GM18498 (cell line): Measurements from ENCODE around the gene CTNNA2.
"Not testable (repeated sequence)": the region's sequence is repeated elsewhere in the genome, so short reads cannot be mapped to it uniquely, and the experiment has no call there.

Experiments
- ATAC-seq: cut with Tn5 transposase; IDR thresholded peaks from one replicate; pipeline ENCODE4 v1.9.1; 2021; ENCODE audit warnings: mild to moderate bottlenecking, moderate library complexity; ENCODE audit not compliant: unreplicated experiment

CTNNA2 gene

GRCh38 chr2:80126596-80127189 is 613.8 kb downstream of the CTNNA2 start:
- no peak for ATAC-seq

- no peak for ATAC-seq
Observed at GRCh38 chr2:80128080-80128479, 615.2 kb downstream of the CTNNA2 start.

- no peak for ATAC-seq
Observed at GRCh38 chr2:80132281-80132680, 619.4 kb downstream of the CTNNA2 start.

GRCh38 chr2:80135001-80135400 is 622.1 kb downstream of the CTNNA2 start:
- no peak for ATAC-seq

- ATAC-seq, result no peak
Observed at GRCh38 chr2:80136338-80136737, 623.5 kb downstream of the CTNNA2 start.

GRCh38 chr2:80139001-80139400 is 626.1 kb downstream of the CTNNA2 start:
- ATAC-seq, result no peak

- ATAC-seq, result no peak
Observed at GRCh38 chr2:80141007-80141726, 628.3 kb downstream of the CTNNA2 start.

GRCh38 chr2:80145499-80145898 is 632.6 kb downstream of the CTNNA2 start:
- ATAC-seq, result no peak

GRCh38 chr2:80146757-80147156 is 633.9 kb downstream of the CTNNA2 start:
- not testable (repeated sequence) for ATAC-seq

GRCh38 chr2:80147690-80148089 is 634.8 kb downstream of the CTNNA2 start:
- no peak for ATAC-seq

GRCh38 chr2:80148906-80149305 is 636.1 kb downstream of the CTNNA2 start:
- no peak for ATAC-seq

GRCh38 chr2:80149991-80150390 is 637.1 kb downstream of the CTNNA2 start:
- ATAC-seq, result no peak

- no peak for ATAC-seq
Observed at GRCh38 chr2:80151248-80151647, 638.4 kb downstream of the CTNNA2 start.

GRCh38 chr2:80151651-80152050 is 638.8 kb downstream of the CTNNA2 start:
- ATAC-seq, result no peak

- ATAC-seq, result no peak
Observed at GRCh38 chr2:80153151-80153550, 640.3 kb downstream of the CTNNA2 start.

- ATAC-seq, result no peak
Observed at GRCh38 chr2:80153768-80154167, 640.9 kb downstream of the CTNNA2 start.

- ATAC-seq, result no peak
Observed at GRCh38 chr2:80154231-80154915, 641.5 kb downstream of the CTNNA2 start.

GRCh38 chr2:80164375-80164774 is 651.5 kb downstream of the CTNNA2 start:
- no peak for ATAC-seq

GRCh38 chr2:80166483-80167171 is 653.8 kb downstream of the CTNNA2 start:
- no peak for ATAC-seq

GRCh38 chr2:80167284-80167808 is 654.5 kb downstream of the CTNNA2 start:
- ATAC-seq, result no peak

GRCh38 chr2:80168037-80168436 is 655.2 kb downstream of the CTNNA2 start:
- ATAC-seq, result no peak
